ENCODE data around the gene GAB2.
"Not testable (repeated sequence)": the region's sequence is repeated elsewhere in the genome, so short reads cannot be mapped to it uniquely, and the experiment has no call there.

The GAB2 gene

GRCh38 chr11:78370406-78371172 lies 47.0 kb downstream of the GAB2 start:
- DNase-seq (ENCODE audit: low read depth in 2 of 2) = no peak

- DNase-seq (ENCODE audit: low read depth in 2 of 2) = no peak
Observed at GRCh38 chr11:78365381-78365792, 52.2 kb downstream of the GAB2 start.

- no peak for DNase-seq (ENCODE audit: low read depth in 2 of 2)
Observed at GRCh38 chr11:78364128-78364751, 53.4 kb downstream of the GAB2 start.

- no peak for DNase-seq (ENCODE audit: low read depth in 2 of 2)
Observed at GRCh38 chr11:78363024-78363619, 54.5 kb downstream of the GAB2 start.

GRCh38 chr11:78361228-78361627 lies 56.4 kb downstream of the GAB2 start:
- no peak for DNase-seq (ENCODE audit: low read depth in 2 of 2)

GRCh38 chr11:78359921-78360320 lies 57.7 kb downstream of the GAB2 start:
- no peak for DNase-seq (ENCODE audit: low read depth in 2 of 2)

- DNase-seq (ENCODE audit: low read depth in 2 of 2) = not testable (repeated sequence)
Observed at GRCh38 chr11:78357924-78358323, 59.7 kb downstream of the GAB2 start.

GRCh38 chr11:78357425-78357824 lies 60.2 kb downstream of the GAB2 start:
- not testable (repeated sequence) for DNase-seq (ENCODE audit: low read depth in 2 of 2)

GRCh38 chr11:78355742-78356141 lies 61.9 kb downstream of the GAB2 start:
- not testable (repeated sequence) for DNase-seq (ENCODE audit: low read depth in 2 of 2)

GRCh38 chr11:78355309-78355705 lies 62.3 kb downstream of the GAB2 start:
- no peak for DNase-seq (ENCODE audit: low read depth in 2 of 2)

GRCh38 chr11:78354408-78355308 lies 63.0 kb downstream of the GAB2 start:
- no peak for DNase-seq (ENCODE audit: low read depth in 2 of 2)

GRCh38 chr11:78351979-78352841 lies 65.4 kb downstream of the GAB2 start:
- DNase-seq (ENCODE audit: low read depth in 2 of 2) = no peak

GRCh38 chr11:78351193-78351592 lies 66.4 kb downstream of the GAB2 start:
- no peak for DNase-seq (ENCODE audit: low read depth in 2 of 2)

- DNase-seq (ENCODE audit: low read depth in 2 of 2) = no peak
Observed at GRCh38 chr11:78350646-78351165, 66.9 kb downstream of the GAB2 start.

- no peak for DNase-seq (ENCODE audit: low read depth in 2 of 2)
Observed at GRCh38 chr11:78350091-78350645, 67.5 kb downstream of the GAB2 start.

- no peak for DNase-seq (ENCODE audit: low read depth in 2 of 2)
Observed at GRCh38 chr11:78349624-78350023, 68.0 kb downstream of the GAB2 start.

GRCh38 chr11:78349114-78349513 lies 68.5 kb downstream of the GAB2 start:
- no peak for DNase-seq (ENCODE audit: low read depth in 2 of 2)

GRCh38 chr11:78347956-78348355 lies 69.7 kb downstream of the GAB2 start:
- DNase-seq (ENCODE audit: low read depth in 2 of 2) = no peak

- no peak for DNase-seq (ENCODE audit: low read depth in 2 of 2)
Observed at GRCh38 chr11:78346799-78347198, 70.8 kb downstream of the GAB2 start.

GRCh38 chr11:78345450-78345849 lies 72.2 kb downstream of the GAB2 start:
- no peak for DNase-seq (ENCODE audit: low read depth in 2 of 2)
